GM21528 (cell line): Measurements from ENCODE around the gene EFCAB8.
"Not testable (repeated sequence)": the region's sequence is repeated elsewhere in the genome, so short reads cannot be mapped to it uniquely, and the experiment has no call there.

ENCODE experiments used
- ATAC-seq: cut with Tn5 transposase; IDR thresholded peaks from one replicate; pipeline ENCODE4 v1.9.1; 2021; ENCODE audit warnings: mild to moderate bottlenecking, moderate library complexity; ENCODE audit not compliant: unreplicated experiment, low FRiP score

Gene EFCAB8

DNA sequence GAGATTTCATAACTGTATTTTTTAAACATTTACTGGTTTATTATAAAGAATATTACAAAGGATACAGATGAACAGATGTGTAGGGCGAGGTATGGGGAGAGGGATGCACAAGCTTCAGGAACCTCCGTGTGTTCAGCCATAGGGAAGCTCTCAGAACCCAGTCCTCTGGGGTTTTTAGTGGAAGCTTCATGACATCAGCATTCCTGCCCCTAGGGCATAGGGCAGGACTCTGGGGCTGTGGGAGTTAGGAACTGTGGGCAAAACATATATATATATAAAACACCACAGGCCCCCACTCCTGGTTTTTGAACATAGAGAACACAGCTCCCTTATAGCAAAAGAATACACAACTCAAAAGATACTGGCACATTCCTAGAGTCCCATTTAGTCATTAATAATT lies 21.9 kb downstream of the EFCAB8 start:
- no peak for ATAC-seq

DNA sequence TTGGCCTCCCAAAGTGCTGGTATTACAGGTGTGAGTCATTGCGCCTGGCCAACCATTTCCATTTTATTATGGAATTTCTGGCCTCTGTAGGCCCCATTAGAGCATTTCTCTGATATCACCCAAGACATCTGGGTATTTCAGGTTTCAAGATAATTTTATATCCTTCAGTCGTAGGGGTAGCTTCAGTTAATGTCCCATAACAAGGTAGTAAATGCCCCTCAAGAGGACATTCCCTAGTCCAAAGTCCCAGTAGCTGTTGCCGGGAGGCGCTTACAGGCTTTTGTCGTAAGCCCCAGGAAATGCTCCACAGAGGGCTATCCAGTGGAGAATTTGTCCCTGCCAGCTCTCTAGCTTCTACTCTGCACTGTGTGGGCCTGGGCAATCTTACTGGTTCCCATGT lies 24.4 kb downstream of the EFCAB8 start:
- ATAC-seq, result no peak

DNA sequence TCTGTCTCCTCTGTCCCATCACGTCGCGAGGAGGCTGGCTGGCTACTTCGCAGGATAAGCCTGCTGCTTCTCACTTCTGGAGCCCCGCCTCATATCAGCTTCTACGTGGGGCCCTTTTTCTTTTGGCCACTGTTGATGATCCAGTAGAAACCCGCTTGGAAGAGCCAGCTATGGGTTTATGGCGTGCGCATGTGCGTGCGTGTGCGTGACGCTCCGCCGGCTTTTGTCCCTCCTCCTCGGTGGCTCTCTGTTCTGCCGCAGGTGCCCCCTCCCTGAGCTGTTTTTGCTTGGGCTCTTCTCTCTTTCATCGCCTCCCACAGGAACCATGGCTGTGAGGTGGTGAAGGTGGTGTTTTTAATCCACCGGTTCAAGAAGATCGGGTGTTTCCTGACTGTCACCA lies 26.5 kb downstream of the EFCAB8 start:
- ATAC-seq, result no peak

DNA sequence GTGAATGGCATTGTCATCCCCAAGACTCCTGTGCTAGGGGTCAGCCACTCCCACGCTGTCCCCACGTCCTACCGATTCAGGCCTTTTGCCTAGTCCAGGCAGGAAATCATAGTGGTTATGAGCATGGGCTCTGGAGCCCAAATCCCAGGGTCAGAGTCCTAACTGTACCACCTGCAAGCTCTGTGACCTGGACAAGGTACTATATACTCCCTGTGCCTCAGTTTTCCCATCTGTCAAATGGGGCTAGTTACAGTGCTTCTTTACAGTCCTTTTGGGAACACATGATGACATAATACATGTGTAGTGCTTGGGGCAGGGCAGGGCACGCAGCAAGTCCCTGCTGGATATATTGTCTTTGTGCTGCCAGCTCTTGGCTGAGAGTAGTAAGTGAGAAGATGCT lies 27.2 kb downstream of the EFCAB8 start:
- ATAC-seq, result no peak

DNA sequence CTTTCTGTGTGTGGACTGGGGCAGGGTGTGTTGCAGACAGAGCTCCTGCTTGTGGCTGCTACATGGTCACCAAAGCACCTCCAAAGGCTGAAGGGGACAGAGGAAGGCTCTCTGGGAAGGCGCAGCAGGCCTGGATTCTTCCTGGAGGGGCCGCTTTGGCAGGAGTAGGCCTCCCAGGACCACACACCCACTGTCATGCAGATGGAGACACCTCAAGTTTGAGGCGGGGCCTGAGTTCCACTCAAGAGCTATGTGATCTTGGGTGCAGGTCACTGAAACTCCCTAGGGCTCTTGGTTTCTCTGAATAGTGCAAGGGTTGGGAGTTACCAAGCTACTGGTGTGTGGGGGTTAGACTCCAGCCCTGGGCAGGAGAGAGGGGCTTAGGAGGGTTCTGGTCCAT lies 27.9 kb downstream of the EFCAB8 start:
- no peak for ATAC-seq

DNA sequence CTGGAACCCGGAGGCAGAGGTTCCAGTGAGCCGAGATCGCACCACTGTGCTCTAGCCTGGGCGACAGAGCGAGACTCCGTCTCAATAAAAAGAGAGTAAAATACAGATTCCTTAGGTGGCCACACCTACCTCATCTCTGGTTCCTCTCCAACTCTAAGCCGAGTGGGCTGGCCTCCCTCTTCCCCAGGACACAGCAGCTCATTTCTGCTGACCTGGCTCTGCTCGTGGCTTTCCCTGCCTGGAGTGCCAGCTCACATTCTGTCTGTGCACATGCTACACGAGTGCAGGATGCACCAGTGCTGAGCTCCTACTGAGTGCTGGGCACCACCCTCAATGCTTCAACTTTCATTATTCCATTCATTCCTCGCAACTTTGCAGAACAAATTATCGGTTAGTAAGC lies 28.8 kb downstream of the EFCAB8 start:
- ATAC-seq, result no peak

DNA sequence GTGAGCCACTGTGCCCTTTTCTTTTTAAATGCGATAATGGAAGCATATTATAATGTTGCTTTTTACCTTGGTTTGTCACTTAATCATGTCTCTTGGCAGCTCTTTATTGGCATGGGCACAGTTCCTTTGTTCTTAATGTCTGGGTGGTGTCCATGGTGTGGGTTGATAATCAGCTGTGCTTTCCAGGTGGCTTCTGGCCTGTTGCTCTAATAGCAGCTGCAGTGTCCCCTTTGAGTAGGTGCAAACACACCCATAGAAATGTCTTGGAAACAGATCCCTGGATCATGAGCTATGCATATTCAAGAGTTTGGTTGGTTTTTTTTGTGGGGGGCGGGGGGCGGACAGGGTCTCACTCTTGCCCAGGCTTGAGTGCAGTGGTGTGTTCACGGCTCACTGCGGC lies 29.9 kb downstream of the EFCAB8 start:
- ATAC-seq, result no peak

DNA sequence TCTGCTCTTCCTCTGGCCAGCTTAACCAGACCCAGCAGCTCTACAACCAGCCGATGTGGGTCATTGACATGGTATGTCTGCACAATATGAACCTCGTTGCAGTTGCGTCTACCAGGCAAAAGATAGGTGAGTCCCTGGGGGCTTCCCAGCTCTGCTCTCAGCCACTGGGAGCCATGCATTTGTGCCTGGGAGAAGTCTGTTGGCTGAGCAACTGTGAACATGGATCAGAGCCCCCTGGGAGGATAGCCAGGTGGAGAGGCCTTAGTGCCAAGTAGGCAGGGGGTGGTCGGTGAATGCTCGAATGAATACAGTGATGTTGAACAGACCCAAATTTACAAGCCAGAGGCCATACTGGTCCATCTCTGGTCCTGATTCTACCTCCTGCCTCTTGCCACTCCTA lies 30.6 kb downstream of the EFCAB8 start:
- ATAC-seq, result no peak

DNA sequence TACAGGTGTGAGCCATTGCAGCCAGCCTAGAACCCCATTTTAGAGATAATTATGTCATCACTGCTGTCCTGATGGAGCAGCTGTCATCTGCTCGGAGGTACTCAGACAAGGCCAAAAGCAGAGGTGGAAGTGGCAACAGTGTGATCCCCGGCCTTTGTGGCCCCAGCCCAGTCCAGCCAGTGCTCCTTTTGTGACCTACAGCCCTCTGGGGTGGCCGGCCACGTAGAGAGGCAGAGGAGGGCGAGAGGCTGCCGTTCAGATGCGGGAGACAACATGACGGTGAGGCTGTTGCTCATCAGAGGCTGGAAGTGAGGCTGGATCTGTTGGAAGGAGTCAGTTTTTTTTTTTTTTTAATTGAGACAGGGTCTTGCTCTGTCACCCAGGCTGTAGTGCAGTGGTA lies 32.8 kb downstream of the EFCAB8 start:
- no peak for ATAC-seq

DNA sequence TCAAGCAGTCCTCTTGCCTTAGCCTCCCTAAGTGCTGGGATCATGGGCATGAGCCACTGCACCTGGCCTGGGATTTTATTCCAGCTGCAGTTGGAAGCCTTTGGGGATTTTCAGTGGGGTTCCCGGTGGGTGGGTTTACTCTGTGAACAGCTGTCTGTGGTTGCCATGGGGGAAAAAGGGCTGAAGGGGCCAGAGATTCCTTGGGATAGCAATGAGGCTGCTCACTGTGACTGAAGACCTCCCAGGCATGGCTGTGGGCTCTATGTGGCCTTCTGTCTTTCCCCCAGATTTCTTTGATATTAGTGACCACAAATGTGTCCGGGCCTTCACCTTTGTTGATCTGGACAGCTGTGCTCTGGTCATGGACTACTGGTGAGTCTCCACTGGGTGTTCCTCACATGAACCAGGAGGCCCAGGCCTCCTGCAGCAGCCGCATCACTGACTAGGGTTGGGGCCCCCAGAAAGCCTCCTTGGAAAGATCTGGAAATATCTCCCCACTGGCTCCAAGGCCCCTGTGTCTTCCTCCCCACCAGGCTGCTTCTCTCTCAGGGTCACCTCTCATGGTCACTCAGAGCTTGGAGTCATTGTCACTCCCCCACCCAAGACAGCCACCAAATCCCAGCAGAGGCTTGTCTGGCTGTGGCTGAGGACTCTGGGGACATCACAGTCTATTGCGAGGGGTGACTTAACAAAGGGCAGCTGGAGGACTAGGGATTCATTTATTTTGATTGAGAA lies 33.4 kb downstream of the EFCAB8 start:
- ATAC-seq, result no peak

DNA sequence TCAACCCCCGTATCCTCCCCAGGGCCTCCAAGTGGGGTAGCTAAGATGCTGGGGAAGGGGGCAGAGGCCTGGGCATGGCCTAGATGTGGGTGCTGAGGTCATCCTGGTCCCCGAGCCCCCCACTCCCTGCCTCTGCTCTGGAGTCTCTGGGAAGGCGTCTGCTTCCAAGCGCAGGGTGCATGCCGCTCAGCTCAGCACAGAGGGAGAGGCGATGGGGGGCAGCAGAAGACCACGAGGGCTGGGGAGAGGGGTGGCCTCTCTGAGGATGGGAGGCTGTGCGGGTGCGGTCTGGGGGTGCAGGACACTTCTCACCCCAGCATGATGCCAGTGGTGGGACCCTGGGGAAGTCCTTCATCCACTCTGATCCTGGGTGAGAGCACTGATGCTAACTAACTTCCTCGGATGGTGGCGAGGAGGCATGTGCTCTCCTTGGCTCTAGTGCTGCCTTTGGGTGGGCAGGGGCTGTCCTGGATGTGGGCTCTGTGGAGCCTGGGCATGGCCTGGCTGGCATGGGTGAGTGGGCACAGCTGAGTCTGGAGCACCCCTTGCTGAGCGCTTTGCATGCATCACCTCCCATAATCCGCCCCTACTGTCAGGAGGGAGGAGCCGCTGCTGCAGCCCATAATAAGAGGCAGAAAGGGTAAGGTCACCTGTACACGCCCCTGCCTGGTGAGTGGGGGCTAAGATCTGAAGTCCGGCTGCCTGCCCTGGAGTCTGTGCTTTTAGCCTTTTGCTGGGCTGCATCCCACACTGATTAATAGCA lies 34.7 kb downstream of the EFCAB8 start:
- ATAC-seq, result no peak

DNA sequence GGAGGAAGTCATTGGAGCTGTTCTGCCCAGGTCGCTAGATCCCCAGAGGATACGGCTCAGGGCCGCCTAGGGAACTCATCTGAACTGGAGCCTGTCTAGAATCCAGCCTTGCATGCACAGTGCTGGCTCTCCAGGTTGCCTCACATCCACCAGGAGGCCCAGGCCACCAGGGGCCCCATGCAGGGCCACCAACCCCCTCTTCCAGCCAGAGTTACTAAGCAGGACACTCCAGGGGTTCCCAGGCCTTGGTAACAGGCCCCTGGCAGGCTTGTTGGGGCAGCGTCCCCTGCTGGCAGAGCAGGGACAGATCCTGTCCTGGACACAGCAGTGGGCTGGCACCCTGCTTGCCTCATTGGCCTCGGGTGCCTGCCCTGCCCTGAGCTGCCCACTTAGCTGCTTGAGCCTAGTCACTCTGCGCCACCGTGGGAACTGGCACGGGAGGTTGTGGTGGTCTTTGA lies 35.3 kb downstream of the EFCAB8 start:
- ATAC-seq, result no peak

DNA sequence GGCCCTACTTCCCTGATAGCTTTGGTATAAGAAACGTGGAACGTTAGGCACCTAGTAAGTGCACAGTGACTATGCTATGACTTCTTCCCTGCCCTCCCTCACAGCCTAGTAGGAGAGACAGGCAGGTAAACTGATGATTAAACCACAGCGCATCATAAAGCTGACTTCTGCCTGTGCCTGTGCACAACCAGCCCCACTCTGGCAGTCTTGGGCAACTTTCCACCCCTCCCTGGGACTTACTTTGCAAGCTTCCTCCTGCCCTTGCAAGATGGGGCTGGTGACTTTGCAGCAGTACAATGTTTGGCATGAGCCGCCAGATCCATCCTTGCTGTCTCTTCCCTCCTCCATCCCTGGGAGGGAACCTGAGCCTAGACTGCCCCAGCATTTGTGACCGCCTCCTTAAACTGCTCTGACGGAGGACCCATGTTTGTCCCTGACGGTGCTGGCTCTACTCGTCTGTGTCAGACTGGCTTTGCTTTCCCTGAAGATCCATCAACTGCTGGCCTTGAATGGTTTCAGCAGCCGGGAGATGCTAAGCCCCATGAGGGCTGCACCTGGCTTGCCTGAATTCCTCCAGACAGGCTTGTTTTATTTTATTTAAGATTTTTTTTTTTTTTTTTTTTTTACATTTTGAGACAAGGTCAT lies 36.1 kb downstream of the EFCAB8 start:
- no peak for ATAC-seq

DNA sequence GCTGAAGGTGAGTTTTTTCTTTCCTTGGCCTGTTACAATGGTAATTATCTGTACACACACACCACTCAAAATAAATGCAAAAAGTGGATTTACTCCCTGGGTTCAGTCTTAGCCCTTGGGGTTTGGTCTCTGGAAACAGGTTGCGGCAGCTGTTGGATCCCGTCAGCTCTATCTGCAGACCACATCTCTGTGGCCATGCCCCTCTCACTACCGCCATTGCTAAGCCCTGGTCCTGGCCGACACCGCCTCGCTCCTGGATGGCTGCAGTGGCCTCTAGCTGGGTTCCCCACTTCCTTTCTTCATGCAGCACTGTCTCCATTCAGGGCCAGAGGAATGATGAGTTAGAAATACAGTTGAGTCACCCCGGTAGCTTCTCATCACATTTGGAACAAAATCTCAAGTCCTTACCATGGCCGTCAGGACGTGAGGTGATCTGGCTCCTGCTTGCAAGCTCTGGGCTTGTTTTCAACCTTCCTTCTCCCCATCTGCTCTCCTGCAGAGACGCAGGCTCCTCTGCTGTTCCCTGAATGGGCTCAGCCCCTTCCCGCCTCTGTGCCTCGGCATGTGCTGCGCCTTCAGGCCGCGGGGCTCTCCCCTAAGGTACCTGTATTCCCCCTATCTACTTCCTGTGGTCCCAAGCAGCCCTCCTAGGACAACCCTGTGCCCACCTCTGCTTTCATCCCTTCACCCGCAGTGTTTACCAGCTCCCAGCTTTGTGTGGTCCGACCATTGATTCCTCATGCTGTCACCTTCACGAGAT lies 38.0 kb downstream of the EFCAB8 start:
- no peak for ATAC-seq

DNA sequence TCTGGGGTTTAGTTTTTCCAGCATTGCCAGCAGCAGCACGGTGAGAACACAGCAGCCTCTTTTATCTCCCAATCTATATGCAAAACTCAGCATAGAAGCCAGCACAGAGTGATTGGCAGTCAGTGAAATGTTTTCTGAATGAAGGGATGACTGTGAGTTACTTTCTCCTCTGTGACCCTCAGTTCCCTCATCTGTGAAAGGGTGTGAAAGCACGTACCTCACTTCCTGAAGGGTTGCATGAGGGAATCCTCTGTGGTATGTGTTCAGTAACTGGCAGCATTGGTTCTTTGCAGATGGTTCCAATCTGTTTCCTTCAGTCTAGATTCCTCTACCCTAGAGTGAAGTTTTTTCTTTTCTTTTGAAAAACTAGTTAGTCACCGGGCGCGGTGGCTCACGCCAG lies 40.0 kb downstream of the EFCAB8 start:
- no peak for ATAC-seq

DNA sequence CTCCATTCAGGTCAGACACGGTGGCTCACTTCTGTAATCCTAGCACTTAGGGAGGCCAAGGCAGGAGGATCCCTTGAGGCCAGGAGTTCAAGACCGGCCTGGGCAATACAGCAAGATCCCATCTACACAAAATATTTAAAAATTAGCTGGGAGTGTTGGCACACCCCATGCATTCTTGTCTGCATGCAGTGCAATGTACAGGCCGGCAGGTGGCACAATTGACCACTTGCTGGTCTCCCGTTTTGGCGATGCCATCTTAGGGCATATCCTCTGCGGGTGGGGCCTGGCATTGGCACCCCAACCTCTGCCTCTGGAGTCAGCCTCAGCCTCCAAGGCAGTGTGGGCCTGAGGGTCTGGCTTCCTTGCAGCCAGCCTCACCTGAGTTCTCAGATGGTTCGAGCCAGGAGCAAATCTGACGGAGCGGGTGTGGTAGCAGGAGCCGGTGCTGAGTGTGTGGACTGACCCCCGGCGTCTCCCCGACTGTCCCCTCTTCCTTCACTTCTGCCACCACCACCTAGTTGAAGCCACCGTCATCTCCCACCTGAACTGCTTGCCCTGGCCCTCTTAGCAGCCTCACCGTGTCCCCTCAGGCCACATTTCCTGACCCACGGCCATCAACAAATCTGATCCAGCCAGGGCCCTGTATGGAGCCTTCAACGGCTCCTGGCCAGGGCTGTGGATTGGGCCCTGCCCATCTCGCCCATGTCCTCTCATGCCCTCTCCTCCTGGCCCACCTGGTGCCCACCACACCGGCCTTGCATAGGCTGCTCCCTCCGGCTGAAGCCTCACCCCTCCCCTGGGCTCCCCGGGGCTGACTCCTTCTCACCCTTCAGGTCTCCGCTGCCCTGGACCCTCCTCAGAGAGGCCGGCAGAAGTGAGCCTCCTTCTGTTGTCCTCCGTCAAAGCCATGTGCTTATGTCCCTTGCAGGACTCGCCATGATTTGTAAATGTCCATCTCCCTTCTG lies 44.0 kb downstream of the EFCAB8 start:
- no peak for ATAC-seq

DNA sequence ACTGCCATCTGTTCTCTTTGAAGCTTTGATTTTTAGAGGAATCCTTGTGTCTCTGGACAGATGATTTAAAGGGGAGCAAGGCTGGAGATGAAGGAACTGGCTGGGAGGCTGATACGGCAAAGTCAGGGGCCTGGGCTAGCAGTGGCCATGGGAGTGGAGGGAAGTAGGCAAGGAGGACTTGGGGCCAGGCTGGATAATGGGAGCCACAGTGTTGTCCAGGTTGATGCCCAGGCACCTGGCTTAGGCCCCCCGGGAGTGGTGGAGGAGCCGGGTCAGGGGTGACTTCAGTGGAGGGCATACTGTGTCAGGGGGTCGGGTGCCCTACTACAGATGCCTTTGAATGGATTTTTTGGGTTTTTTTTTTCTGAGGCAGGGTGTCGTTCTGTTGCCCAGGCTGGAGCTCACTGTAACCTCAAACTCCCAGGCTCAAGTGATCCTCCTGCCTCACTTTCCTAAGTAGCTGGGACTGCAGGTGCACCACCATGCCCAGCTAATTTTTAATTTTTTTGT lies 45.0 kb downstream of the EFCAB8 start:
- no peak for ATAC-seq

DNA sequence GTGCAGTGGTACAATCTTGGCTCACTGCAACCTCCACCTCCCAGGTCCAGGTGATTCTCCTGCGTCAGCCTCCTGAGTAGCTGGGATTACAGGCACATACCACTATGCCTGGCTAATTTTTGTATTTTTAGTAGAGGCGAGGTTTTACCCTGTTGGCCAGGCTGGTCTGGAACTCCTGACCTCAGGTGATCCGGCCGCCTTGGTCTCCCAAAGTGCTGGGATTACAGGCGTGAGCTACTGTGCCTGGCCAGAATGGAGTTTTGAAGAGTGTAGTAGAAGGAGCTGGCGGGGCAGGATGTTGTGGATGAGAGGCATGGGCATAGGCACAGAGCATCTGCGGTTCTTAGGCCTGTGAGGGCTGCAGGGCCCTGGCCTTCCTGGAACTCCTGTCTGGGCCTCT lies 46.0 kb downstream of the EFCAB8 start:
- not testable (repeated sequence) for ATAC-seq

DNA sequence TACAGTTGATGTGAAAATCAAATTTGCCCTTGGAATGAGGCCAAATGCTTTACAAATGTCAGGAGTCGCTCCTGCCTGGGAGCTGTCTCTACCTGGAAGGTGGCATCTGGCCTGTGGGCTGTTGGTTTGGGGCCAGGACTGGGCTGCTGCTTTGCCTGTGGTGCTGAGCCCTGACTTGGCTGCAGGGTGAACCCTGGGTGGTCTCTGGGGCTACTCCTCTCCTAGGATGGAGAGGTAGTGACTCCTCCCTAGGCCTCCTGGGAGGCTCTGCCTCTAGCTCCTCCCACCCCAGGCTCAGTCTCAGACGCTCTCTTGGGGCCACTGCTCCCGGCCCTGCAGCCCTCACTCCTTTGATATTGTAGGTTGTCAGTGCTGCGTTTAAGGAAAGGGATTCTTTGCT lies 47.5 kb downstream of the EFCAB8 start:
- ATAC-seq, result no peak
